ENCODE results near the gene ZNF165.

DNA sequence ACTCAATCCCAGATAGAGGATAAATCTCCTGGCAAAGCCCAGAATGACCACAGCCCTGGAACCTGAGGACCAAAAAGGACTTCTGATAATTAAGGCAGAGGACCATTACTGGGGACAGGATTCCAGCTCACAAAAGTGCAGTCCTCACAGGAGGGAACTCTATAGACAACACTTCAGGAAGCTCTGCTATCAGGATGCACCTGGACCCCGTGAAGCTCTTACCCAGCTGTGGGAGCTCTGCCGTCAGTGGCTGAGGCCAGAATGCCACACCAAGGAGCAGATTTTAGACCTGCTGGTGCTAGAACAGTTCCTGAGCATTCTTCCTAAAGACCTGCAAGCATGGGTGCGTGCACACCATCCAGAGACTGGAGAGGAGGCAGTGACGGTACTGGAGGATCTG lies 45.0 kb downstream of the ZNF165 start:
- TF ChIP-seq, protein P1, sequence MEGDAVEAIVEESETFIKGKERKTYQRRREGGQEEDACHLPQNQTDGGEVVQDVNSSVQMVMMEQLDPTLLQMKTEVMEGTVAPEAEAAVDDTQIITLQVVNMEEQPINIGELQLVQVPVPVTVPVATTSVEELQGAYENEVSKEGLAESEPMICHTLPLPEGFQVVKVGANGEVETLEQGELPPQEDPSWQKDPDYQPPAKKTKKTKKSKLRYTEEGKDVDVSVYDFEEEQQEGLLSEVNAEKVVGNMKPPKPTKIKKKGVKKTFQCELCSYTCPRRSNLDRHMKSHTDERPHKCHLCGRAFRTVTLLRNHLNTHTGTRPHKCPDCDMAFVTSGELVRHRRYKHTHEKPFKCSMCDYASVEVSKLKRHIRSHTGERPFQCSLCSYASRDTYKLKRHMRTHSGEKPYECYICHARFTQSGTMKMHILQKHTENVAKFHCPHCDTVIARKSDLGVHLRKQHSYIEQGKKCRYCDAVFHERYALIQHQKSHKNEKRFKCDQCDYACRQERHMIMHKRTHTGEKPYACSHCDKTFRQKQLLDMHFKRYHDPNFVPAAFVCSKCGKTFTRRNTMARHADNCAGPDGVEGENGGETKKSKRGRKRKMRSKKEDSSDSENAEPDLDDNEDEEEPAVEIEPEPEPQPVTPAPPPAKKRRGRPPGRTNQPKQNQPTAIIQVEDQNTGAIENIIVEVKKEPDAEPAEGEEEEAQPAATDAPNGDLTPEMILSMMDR (IDR thresholded peaks at IDR 0.05), result no peak
- TF ChIP-seq EP300 (IDR thresholded peaks at IDR 0.05), result no peak
